ENCODE results near the gene MROH7. TPM values are rescaled to one million over a fixed set of nuclear protein-coding genes. Genes with fewer than 3 reads are reported as not detected.

MROH7 gene
- total and polyA plus RNA-seq, 2 of the 13 experiments (the other 11 are each of a cell fraction or from before 2014, with no cell fraction given), result 0.09 TPM

DNA sequence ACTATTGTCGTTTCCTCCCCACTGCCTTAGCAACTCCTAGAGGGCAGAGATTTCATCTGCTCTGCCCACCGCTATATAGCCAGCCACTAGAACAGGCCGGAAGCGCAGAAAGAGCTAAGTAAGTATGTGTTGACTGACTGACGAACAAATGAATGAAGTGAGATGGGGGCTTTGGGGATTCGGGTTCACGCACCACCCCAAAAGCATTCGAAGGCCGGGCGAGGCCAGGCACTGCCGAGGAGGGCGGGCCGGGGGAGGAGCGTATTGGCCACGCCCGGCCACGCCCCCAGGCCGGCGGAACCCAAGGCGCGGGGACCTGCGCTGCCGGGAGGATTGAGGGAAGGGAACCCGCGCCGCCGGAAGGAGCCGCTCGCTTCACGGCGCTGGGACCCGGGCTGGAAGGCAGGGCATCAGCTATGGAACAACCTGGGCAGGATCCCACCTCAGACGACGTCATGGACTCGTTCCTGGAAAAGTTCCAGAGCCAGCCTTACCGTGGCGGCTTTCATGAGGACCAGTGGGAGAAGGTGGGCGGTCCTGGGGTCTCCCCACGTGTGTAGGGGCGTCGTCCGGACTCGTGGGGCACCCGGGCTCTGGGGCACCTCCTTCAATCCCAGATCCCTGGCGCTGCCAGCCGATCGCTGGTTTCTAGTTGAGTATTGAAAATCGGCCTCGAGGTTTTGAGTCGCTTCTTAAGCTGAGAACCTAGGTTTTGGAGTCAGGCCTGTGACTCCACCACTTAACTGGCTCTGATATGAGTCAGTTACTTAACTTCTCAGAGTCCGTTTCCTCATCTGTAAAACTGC is 74.1 kb downstream of the MROH7 start, which contains the start of gene TTC4 (continued):
- TF ChIP-seq EZH2 (conservative IDR thresholded peaks at IDR 0.05; ENCODE audit: low read depth, low read length) (no peak), ZNF143 (CRISPR knock-in tag; IDR thresholded peaks at IDR 0.05) (peak; percentile 60), MEIS1 (CRISPR knock-in tag; IDR thresholded peaks at IDR 0.05; ENCODE audit: borderline replicate concordance) (peak; percentile 65), HNRNPH1 (optimal IDR thresholded peaks at IDR 0.05; ENCODE audit: low read depth, low read length) (no peak), ZNF770 (CRISPR knock-in tag; IDR thresholded peaks at IDR 0.05) (peak; percentile 75), HCFC1 (IDR thresholded peaks at IDR 0.05; ENCODE audit: low read depth, low read length) (peak; percentile 74), ARHGAP35 (CRISPR knock-in tag; IDR thresholded peaks at IDR 0.05; ENCODE audit: borderline replicate concordance) (no peak; the same call in 1 of the 2 replicates), ZNF564 (CRISPR knock-in tag; IDR thresholded peaks at IDR 0.05) (no peak; the same call in 1 of the 2 replicates), ZNF704 (CRISPR knock-in tag; IDR thresholded peaks at IDR 0.05; ENCODE audit: borderline replicate concordance) (peak; percentile 76; the same call in 1 of the 2 replicates), ZNF572 (CRISPR knock-in tag; IDR thresholded peaks at IDR 0.05) (0 out of 2 replicates have a peak, but pooled peaks have one; percentile 41), NCOA5 (CRISPR knock-in tag; IDR thresholded peaks at IDR 0.05) (no peak), SRSF9 (IDR thresholded peaks at IDR 0.05; ENCODE audit: borderline replicate concordance, insufficient read depth, low read depth, low read length, poor library complexity, severe bottlenecking) (no peak), MBNL3 (CRISPR knock-in tag; conservative IDR thresholded peaks at IDR 0.05) (no peak), SMAD1 (CRISPR knock-in tag; IDR thresholded peaks at IDR 0.05; ENCODE audit: borderline replicate concordance, low read depth) (0 out of 2 replicates have a peak, but pooled peaks have one; percentile 82), ZNF737 (CRISPR knock-in tag; IDR thresholded peaks at IDR 0.05; ENCODE audit: borderline replicate concordance) (no peak), GLI4 (CRISPR knock-in tag; IDR thresholded peaks at IDR 0.05; ENCODE audit: borderline replicate concordance) (0 out of 2 replicates have a peak, but pooled peaks have one; percentile 7), ZNF468 (CRISPR knock-in tag; IDR thresholded peaks at IDR 0.05) (no peak), NR2F2 (IDR thresholded peaks at IDR 0.05; ENCODE audit: borderline replicate concordance, low read depth) (peak; percentile 48; the same call in 1 of the 2 replicates), ZNF432 (CRISPR knock-in tag; IDR thresholded peaks at IDR 0.05; ENCODE audit: borderline replicate concordance) (no peak)
- TF ChIP-seq, protein P1, sequence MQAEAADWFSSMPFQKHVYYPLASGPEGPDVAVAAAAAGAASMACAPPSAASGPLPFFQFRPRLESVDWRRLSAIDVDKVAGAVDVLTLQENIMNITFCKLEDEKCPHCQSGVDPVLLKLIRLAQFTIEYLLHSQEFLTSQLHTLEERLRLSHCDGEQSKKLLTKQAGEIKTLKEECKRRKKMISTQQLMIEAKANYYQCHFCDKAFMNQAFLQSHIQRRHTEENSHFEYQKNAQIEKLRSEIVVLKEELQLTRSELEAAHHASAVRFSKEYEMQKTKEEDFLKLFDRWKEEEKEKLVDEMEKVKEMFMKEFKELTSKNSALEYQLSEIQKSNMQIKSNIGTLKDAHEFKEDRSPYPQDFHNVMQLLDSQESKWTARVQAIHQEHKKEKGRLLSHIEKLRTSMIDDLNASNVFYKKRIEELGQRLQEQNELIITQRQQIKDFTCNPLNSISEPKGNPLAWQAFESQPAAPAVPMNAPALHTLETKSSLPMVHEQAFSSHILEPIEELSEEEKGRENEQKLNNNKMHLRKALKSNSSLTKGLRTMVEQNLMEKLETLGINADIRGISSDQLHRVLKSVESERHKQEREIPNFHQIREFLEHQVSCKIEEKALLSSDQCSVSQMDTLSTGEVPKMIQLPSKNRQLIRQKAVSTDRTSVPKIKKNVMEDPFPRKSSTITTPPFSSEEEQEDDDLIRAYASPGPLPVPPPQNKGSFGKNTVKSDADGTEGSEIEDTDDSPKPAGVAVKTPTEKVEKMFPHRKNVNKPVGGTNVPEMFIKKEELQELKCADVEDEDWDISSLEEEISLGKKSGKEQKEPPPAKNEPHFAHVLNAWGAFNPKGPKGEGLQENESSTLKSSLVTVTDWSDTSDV (CRISPR knock-in tag; IDR thresholded peaks at IDR 0.05), result peak; percentile 80; the same call in 1 of the 2 replicates
- TF ChIP-seq, protein P2, sequence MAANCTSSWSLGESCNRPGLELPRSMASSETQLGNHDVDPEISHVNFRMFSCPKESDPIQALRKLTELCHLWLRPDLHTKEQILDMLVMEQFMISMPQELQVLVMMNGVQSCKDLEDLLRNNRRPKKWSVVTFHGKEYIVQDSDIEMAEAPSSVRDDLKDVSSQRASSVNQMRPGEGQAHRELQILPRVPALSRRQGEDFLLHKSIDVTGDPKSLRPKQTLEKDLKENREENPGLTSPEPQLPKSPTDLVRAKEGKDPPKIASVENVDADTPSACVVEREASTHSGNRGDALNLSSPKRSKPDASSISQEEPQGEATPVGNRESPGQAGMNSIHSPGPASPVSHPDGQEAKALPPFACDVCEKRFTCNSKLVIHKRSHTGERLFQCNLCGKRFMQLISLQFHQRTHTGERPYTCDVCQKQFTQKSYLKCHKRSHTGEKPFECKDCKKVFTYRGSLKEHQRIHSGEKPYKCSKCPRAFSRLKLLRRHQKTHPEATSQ (CRISPR knock-in tag; IDR thresholded peaks at IDR 0.05; ENCODE audit: borderline replicate concordance), result peak; percentile 54; the same call in 1 of the 2 replicates

Data from HepG2 (cell line).